ENCODE measurements around the gene RAB30. TPM values are rescaled to one million over a fixed set of nuclear protein-coding genes. Genes with fewer than 3 reads are reported as not detected.
A peak's percentile ranks its signal among the peaks of the same experiment; 100 is the strongest.

Gene RAB30
- total and polyA plus RNA-seq, 9 of the 15 experiments (the other 6 are each of a cell fraction or from before 2014, with no cell fraction given): 0.29 to 1.3 (median 1.0) TPM

DNA sequence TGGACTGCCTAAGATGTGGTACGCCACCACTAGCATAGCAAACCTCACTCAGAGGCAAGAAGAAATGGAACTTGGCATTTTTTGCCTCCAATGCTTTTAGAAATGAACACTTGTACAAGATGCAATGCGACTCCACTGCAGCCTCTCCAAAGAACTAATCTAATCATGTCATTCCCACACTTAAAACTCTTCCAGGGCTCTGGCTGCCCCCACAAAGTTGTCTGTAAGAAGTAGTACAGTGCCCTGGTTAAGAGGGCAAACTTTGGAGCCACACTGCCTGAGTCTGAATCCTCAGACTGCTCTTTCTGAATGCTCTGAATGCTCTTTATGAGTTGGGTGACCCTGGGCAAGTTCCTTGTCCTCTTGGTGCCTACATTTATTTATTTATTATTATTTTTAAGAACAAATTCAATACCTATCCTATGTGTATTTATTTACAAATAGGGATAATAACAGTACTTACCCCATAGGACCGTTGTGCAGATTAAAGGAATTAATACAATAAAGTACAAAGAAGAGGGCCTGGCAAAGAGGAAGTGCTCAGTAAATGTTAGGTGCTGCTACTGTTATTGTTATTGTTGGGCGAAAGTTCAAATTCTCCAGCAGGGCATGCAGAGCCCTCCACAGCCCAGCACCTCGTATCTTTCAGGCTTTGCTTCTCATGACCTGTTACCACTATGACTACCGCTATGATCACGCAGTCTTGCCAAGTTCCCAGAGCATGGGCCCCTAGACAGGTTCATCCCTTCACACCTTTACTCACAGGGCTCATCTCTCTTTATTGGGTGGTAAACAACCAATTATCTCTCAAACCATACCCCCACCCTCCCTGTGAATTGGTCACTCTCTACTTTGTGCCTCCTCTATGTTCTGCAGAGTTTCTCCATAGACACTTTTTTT, 59.3 kb downstream of the RAB30 start:
- no TSS peak for BruUV-seq (replicated peaks)
- H3K79me2 ChIP-seq (ENCODE audit: control insufficient read depth, insufficient read depth, low read length): no peaks in the 10 kb centered on the region
- in situ Hi-C loops (cut with MboI) (no loop called here), intact Hi-C loops (cut with micrococcal nuclease) (no loop called here)
- no peaks in the 10 kb centered on the region for H3K9me1 ChIP-seq (ENCODE audit: control insufficient read depth, insufficient read depth, low read length)
- H3K4me2 ChIP-seq (ENCODE audit: insufficient read depth, low read length): no peak overlapping the region
- 43% methylated on average over 7 of the region's 7 CpGs for WGBS (ENCODE audit: insufficient coverage, low coverage, missing lambda C conversion rate)
- H2AFZ ChIP-seq (ENCODE audit: low read depth, low read length): no peak overlapping the region
- FAIRE-seq (no peak), ATAC-seq (no peak), DNase-seq (ENCODE audit: extremely low read depth in 1 of 4, low spot score in 3 of 4) (no peak)
- H3K4me1 ChIP-seq (replicated peaks in 1 of 2; ENCODE audit: control insufficient read depth in 2 of 2, insufficient read depth in 2 of 2, low read length in 2 of 2): peaks cover 10 to 17% of the 10 kb centered on the region in 2 experiments; a peak in 3 of 5 replicates
- no peak overlapping the region for H3K27ac ChIP-seq (ENCODE audit: extremely low read depth, low read depth, low read length)
- ChIA-PET CTCF (ENCODE audit: low intra/inter-chr PET ratio) (no interaction called here), POLR2A (no interaction called here)
- no peak overlapping the region for H3K4me3 ChIP-seq
- H3K9me3 ChIP-seq (replicated peaks; ENCODE audit: control insufficient read depth, insufficient read depth, low read depth, low read length): no peaks in the 10 kb centered on the region
- no peaks in the 10 kb centered on the region for H3K27me3 ChIP-seq (ENCODE audit: control insufficient read depth in 2 of 2, insufficient read depth in 2 of 2, low read length in 2 of 2)
- TF ChIP-seq KLF1 (tag; IDR thresholded peaks at IDR 0.05) (no peak), SPI1 (IDR thresholded peaks at IDR 0.05; ENCODE audit: borderline replicate concordance, low read depth, low read length) (peak; percentile 70; the same call in 1 of the 2 replicates)
- H4K20me1 ChIP-seq (replicated peaks; ENCODE audit: control insufficient read depth, insufficient read depth, low read length): no peaks in the 10 kb centered on the region
- H3K36me3 ChIP-seq (ENCODE audit: control insufficient read depth, insufficient read depth, low read length): no peaks in the 10 kb centered on the region
- no peak overlapping the region for H3K9ac ChIP-seq (ENCODE audit: insufficient read depth in 1 of 2, low read depth in 2 of 2, low read length in 2 of 2)

DNA sequence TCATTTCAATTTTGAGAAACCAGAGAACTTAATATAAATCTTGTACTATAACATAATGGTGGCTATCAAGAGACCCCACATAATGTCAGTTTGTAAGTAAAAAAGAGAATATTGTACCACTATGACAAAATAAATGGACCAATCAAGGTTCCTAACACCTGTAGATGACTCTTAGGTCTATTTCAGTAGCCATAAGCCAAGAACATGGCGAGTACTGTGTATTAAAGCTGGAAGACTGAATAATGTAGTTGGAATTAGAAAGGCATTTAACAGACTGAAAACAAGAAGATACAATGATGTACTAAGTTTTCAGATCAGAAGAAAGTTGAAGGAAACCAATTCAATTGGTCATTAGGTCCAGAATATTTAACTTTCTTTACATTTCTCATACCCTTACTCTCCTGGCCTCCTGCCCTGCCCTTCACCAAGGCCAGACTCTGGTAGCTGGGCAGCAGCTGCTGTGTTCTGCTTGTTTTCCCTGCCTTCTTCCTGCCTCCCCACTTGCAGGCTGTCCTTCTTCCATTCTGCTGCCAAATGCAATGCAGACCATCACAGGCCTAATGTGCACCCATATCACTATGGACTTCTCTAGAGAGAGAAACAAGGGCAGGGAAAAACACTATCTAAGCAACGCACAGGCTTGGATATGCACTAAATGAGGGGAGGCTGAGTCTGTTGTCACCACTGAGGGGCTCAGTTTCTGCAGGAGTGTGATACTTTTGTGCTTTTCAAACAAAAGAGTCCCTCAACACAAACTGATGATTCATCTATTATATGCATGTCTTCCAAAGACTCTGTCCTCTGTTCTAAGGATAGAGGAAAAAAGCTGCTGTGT, 60.1 kb downstream of the RAB30 start:
- H3K79me2 ChIP-seq (ENCODE audit: control insufficient read depth, insufficient read depth, low read length): no peaks in the 10 kb centered on the region
- H3K9me1 ChIP-seq (ENCODE audit: control insufficient read depth, insufficient read depth, low read length): no peaks in the 10 kb centered on the region
- H4K20me1 ChIP-seq (replicated peaks; ENCODE audit: control insufficient read depth, insufficient read depth, low read length): no peaks in the 10 kb centered on the region
- H3K4me3 ChIP-seq: no peak overlapping the region
- no peaks in the 10 kb centered on the region for H3K27me3 ChIP-seq (ENCODE audit: control insufficient read depth in 2 of 2, insufficient read depth in 2 of 2, low read length in 2 of 2)
- DNase-seq (ENCODE audit: extremely low read depth in 1 of 4, low spot score in 3 of 4) (no peak), ATAC-seq (no peak), FAIRE-seq (no peak)
- H3K36me3 ChIP-seq (ENCODE audit: control insufficient read depth, insufficient read depth, low read length): no peaks in the 10 kb centered on the region
- H2AFZ ChIP-seq (ENCODE audit: low read depth, low read length): peak overlapping the region; percentile 49; the same call in 1 of the 2 replicates
- H3K4me2 ChIP-seq (ENCODE audit: insufficient read depth, low read length): no peak overlapping the region
- ChIA-PET POLR2A (no interaction called here), CTCF (ENCODE audit: low intra/inter-chr PET ratio) (no interaction called here)
- H3K27ac ChIP-seq (ENCODE audit: extremely low read depth, low read depth, low read length): no peak overlapping the region
- 26% methylated on average over 2 of the region's 2 CpGs for WGBS (ENCODE audit: insufficient coverage, low coverage, missing lambda C conversion rate)
- H3K9me3 ChIP-seq (replicated peaks; ENCODE audit: control insufficient read depth, insufficient read depth, low read depth, low read length): no peaks in the 10 kb centered on the region
- intact Hi-C loops (cut with micrococcal nuclease) (no loop called here), in situ Hi-C loops (cut with MboI) (no loop called here)
- TF ChIP-seq HNRNPL (IDR thresholded peaks at IDR 0.05; ENCODE audit: low read depth, low read length) (no peak), ZBTB17 (CRISPR knock-in tag; IDR thresholded peaks at IDR 0.05) (no peak), ZNF316 (IDR thresholded peaks at IDR 0.05) (peak; percentile 81), C11orf30 (IDR thresholded peaks at IDR 0.05; ENCODE audit: low read depth) (peak; percentile 67), SNRNP70 (optimal IDR thresholded peaks at IDR 0.05; ENCODE audit: low read depth, low read length) (no peak), MAFG (tag; conservative IDR thresholded peaks at IDR 0.05) (peak; percentile 45; the same call in 1 of the 2 replicates)
- TF ChIP-seq, protein P1, sequence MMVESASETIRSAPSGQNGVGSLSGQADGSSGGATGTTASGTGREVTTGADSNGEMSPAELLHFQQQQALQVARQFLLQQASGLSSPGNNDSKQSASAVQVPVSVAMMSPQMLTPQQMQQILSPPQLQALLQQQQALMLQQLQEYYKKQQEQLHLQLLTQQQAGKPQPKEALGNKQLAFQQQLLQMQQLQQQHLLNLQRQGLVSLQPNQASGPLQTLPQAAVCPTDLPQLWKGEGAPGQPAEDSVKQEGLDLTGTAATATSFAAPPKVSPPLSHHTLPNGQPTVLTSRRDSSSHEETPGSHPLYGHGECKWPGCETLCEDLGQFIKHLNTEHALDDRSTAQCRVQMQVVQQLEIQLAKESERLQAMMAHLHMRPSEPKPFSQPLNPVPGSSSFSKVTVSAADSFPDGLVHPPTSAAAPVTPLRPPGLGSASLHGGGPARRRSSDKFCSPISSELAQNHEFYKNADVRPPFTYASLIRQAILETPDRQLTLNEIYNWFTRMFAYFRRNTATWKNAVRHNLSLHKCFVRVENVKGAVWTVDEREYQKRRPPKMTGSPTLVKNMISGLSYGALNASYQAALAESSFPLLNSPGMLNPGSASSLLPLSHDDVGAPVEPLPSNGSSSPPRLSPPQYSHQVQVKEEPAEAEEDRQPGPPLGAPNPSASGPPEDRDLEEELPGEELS (CRISPR knock-in tag; IDR thresholded peaks at IDR 0.05; ENCODE audit: borderline replicate concordance): no peak
- peaks cover 13 to 26% of the 10 kb centered on the region in 2 experiments; a peak in 4 of 5 replicates for H3K4me1 ChIP-seq (replicated peaks in 1 of 2; ENCODE audit: control insufficient read depth in 2 of 2, insufficient read depth in 2 of 2, low read length in 2 of 2)
- no peak overlapping the region for H3K9ac ChIP-seq (ENCODE audit: insufficient read depth in 1 of 2, low read depth in 2 of 2, low read length in 2 of 2)
- BruUV-seq (replicated peaks): no TSS peak
